ENCODE results near the gene PDLIM7. TPM values are rescaled to one million over a fixed set of nuclear protein-coding genes. Genes with fewer than 3 reads are reported as not detected.

Gene PDLIM7
- polyA plus RNA-seq, 4 donors, result 73.6 to 157 (median 121) TPM

DNA sequence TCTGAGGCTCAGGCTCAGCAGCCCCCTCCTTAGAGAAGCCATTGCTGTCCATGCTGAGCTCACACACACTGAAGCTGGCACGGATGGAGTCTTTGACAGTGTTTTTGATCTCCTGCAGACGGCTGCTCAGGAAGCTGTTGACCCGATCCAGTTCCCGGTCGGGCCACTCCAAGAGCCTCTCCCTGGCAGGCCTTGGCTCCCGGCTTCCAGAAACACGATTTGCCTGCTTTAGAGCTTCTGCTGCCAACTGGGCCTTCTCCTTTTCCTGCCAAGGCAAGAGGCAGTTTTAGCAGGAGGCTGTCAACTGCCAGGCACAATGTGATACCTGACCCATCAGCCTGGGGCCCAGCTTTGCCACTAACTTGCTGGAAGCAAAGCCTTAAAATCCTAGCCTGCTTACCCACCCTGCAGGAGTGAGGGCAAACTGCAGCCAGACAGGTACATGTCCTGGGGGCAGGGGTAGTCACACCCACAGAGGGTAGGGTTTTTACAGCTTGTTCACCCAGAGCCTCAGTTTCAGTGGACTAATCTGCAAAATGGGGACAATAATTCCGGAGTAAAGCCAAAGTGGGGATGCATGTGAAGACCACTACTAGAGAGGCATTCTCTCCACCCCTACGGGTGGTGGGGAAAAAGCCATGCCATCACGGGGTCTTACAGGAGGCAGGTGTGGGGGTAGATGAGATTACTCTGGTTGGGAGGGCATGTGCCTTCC lies 27.7 kb upstream of the PDLIM7 start:
- DNase-seq (ENCODE audit: low read depth in 4 of 4, low spot score in 3 of 4), result no peak

GRCh38 chr5:177524539-177524900 lies 27.1 kb upstream of the PDLIM7 start:
- DNase-seq (ENCODE audit: low read depth in 4 of 4, low spot score in 3 of 4), result no peak

- no peak for DNase-seq (ENCODE audit: low read depth in 4 of 4, low spot score in 3 of 4)
These were observed 26.5 kb upstream of the PDLIM7 start for GRCh38 chr5:177523711-177524538.

DNA sequence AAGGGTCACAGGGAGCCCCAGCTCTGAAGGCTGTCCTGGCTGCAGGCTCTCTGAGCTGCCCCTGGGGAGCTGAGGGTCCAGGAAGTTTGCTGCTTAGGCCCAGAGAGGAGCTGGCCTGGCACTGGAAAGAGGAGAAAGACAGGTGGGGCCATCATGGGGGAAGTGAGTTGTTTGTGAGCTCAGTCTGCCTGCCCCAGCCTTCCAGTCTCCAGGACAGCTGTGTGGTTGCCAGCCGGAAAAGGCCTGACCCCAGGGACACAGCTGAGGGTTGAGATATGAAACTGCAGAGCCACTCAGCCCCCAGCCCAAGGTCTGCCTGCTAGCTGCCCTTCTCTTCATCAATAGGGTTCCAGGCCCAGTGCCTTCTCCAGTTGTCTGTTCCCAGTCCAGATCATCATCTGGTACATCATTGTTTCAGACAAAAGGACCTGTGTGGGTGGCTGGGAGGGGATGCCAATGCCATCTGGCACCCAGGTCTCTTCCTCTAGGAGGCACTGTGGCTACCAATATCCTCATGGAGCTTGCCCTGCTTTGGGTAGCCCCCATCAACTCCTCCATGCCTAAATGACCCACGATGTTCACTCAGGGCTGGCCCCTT lies 23.6 kb upstream of the PDLIM7 start:
- DNase-seq (ENCODE audit: low read depth in 4 of 4, low spot score in 3 of 4), result no peak

- DNase-seq (ENCODE audit: low read depth in 4 of 4, low spot score in 3 of 4), result no peak
These were observed 22.9 kb upstream of the PDLIM7 start for GRCh38 chr5:177520271-177520670.

- no peak for DNase-seq (ENCODE audit: low read depth in 4 of 4, low spot score in 3 of 4)
These were observed 22.2 kb upstream of the PDLIM7 start for GRCh38 chr5:177519463-177520235.

- DNase-seq (ENCODE audit: low read depth in 4 of 4, low spot score in 3 of 4), result peak; percentile 95 to 98 (median 97)
These were observed 19.5 kb upstream of the PDLIM7 start, which contains the start of gene DDX41 for GRCh38 chr5:177516601-177517568. Gene DDX41, minus strand, starts transcription at chr5:177516961. Its CDS starts 16 bp downstream, at chr5:177516945.

DNA sequence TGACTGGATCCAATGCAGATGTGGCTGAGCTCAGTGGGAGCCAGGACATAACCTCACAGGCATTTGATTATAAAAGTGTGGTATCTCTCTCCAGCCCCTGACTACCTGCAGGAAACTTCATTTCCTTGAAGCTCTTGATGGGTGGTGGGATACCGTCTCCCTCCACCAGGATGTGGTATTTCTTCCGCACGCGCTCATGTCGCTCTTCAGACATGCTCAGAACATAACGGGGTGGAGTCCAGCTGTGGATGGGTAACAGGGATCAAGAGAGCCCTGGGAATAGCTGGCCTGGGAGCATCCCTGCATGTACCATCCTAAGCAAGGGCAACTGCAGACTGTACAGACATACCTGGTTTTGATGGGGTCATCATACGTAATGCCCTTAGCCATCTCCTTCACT lies 18.2 kb upstream of the PDLIM7 start:
- no peak for DNase-seq (ENCODE audit: low read depth in 4 of 4, low spot score in 3 of 4)

DNA sequence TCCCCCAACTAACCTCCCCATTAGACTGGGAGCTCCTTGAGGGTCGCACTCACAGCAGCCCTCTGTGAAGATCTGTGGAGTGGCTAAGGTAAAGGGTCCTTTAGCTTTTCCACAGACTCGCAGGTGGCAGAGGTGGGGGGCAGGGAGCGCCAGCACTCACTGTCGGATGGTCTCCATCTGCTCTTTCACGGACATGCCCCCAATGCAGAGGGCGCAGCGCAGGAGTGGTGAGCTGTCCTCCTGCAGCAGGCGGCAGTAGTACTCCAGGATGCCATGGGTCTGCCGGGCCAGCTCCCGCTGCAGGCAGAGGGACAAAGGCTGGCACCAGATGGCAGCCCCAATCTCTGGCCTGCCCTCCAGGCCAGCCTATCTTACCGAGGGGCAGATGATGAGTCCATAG lies 17.1 kb upstream of the PDLIM7 start:
- no peak for DNase-seq (ENCODE audit: low read depth in 4 of 4, low spot score in 3 of 4)

GRCh38 chr5:177513500-177513899 lies 16.1 kb upstream of the PDLIM7 start:
- no peak for DNase-seq (ENCODE audit: low read depth in 4 of 4, low spot score in 3 of 4)

DNA sequence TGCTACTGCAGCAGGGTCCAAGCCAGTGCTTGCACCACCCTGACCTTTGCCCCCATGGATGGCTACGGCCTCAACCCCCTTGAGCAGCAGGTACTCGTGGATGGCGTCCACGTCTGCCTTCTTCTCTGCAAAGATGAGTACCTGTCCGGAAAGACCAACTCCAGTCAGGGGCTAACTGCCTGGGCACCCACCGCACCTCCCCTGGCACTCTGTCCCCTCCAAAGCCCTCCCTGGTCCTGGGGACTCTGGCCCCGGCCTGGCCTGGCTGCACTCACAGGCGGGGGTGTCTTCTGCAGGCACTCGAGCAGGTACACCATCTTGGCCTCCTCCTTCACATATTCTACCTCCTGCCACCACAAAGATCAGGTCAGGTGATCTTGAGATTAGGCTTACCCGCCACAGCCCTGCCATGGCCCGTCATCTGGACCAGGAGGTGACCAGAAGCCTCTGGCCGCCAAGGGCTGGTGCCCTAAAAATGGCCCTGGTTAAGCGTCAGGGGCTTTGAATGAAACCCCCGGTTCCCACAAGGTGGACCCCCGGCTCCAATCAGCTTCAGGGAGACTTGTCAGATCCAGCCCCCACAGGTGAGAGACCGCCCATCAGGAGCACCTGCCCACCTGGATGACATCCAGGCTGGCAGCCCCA lies 15.5 kb upstream of the PDLIM7 start:
- no peak for DNase-seq (ENCODE audit: low read depth in 4 of 4, low spot score in 3 of 4)

DNA sequence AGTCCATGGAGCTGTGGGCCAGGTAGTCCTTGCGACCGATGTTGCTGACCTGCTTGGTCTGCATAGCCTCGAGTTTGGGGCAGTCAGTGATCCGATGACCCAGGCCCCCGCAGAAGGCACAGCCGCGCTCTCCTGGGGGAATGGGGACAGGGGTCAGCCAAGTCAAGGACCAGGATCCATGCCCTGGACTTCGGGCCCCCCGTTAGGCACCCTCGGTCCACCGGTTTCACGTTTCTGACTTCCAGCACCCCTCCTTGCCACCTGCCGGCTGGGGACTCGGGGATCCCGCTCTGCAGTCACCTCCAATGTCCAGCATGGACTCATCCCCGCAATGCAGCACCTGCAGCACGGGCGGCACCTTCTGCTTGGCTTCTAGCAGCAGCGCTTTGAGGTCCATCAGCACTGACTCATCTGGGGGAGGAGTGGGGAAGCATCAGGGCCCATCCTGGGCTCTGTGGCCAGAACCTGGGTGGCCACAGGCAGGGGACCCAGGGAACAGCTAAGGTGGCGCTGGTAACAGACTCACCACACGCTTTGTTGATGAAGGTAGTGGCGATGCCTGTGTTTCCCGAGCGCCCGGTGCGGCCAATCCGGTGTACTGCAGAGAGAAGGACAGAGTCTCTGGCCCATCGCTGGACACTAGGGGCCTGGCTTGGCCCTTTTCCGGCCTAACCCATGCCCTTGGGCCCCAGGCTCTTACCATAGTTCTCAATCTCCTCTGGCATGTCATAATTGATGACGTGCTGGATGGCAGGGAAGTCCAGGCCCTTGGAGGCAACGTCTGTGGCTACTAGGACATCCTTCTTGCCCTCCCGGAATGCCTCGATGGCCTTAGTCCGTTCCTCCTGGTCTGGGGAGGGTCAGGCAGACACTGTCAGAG lies 14.6 kb upstream of the PDLIM7 start:
- DNase-seq (ENCODE audit: low read depth in 4 of 4, low spot score in 3 of 4), result no peak

GRCh38 chr5:177511181-177511580 lies 13.8 kb upstream of the PDLIM7 start:
- DNase-seq (ENCODE audit: low read depth in 4 of 4, low spot score in 3 of 4), result no peak

GRCh38 chr5:177510567-177511053 lies 13.2 kb upstream of the PDLIM7 start:
- no peak for DNase-seq (ENCODE audit: low read depth in 4 of 4, low spot score in 3 of 4)

DNA sequence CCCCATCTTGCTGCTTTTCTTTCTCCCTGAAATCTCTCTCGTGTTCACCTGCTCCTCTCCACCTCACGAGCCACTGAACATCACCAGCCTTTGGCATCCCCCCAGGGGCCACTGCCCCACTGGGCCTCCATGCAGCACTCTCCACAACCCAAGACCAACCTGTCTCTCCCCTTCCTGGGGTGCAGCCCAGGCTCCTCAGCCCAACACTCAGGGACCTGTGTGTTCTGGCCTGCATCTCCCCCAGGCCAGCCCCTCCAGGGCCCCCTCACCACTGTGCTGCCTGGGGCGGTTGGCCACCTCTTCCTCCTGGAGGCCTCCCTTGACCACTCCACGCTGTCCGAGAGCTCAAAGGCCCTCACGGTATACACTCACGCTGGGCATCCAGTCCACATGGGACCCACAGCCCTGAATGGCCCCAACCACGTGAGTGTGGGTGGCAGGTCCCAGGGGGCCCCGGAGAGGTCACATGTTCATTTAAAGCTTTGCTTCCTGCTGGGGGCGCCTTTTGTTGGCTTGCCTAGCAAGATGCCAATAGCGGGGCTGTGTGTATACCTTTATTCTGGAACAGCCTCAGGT lies 12.7 kb upstream of the PDLIM7 start:
- no peak for DNase-seq (ENCODE audit: low read depth in 4 of 4, low spot score in 3 of 4)

GRCh38 chr5:177509381-177509951 lies 12.1 kb upstream of the PDLIM7 start, which contains the start of gene DOK3:
Gene DOK3, minus strand, starts transcription at chr5:177509826. Its CDS starts 286 bp downstream, at chr5:177509540.
- DNase-seq (ENCODE audit: low read depth in 4 of 4, low spot score in 3 of 4), result no peak

DNA sequence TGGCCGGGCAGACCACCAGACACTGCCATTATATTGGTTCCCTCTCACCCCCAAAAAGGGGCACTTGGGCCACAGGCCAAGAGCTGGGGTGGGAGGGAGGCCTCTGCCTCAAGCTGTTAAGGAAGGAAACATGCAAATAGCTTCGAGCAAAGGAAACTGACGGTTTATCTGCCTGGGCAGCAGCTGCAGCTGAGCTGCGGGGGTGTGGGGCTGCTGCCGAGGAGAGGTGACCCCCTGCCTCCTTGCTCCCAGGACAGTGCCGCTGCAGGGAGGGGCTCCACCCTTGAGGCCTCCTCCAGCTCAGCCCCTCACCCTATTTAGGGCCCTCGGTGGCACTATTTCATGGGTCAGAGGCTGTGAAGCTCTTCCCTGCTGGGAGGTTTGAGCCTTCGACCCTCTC lies 11.4 kb upstream of the PDLIM7 start:
- no peak for DNase-seq (ENCODE audit: low read depth in 4 of 4, low spot score in 3 of 4)

All from left renal pelvis (tissue), 4 donors.